ENCODE results near the gene LRP8.
A peak's percentile ranks its signal among the peaks of the same experiment; 100 is the strongest.

LRP8 gene

DNA sequence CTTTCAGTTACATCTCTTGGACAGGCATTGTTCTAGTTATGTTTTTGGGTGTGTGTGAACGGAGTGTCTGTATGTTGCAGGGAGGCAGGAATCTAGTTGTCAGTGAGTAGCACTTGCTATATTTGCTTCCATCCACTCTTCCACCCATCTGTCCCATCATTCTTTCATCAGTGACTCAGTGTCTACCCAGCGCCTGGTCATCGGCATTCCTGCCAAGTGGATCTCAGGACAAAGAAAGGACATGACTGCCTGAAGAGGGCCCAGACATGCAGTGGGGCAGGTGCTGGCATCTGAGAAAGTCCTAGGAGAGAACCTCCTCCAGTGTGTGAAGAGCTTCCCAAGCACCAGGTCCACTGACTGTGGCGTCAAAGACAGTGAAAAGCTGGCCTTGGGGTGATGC lies 62.3 kb downstream of the LRP8 start:
- no peak for DNase-seq (ENCODE audit: low read depth in 2 of 2, low spot score in 1 of 2)

DNA sequence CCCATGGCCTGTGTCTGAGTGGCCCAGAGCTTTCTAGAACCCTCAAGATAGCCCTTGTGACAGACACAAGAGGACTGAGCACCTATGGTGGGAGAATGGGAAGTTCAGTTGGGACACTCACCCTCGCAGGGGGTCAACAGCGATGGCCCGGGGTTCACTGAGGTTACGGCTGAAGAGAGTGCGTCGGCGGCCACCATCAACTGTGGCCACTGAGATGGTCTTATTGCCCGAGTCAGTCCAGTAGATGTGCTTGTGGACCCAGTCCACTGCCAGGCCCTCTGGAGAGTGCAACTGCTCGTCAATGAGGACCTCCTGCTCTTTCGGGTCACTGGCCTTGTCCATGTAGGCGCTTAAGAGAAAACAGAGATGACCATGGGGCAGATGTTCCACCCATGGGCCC lies 63.8 kb downstream of the LRP8 start:
- no peak for DNase-seq (ENCODE audit: low read depth in 2 of 2, low spot score in 1 of 2)

DNA sequence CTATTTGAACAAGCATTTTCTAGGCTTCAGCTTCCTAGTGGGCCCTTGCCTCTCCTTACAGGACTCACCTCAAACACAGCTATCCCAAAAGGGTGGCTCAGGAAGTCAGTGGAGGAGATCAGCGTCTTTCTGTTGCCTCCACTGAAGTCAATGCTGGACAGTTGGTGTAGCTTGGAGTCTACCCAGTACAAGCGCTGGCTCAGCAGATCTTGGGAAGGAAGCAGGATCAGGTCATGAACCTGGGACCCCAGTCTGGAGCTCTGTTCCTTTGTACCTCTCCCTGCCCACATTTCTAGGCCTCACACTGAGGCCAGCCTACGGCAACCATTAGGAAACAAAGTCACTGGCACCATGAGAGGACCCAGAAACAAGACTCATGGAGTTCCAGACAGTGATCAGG lies 65.9 kb downstream of the LRP8 start:
- DNase-seq (ENCODE audit: low read depth in 2 of 2, low spot score in 1 of 2), result no peak

- no peak for DNase-seq (ENCODE audit: low read depth in 2 of 2, low spot score in 1 of 2)
These were observed 67.1 kb downstream of the LRP8 start for GRCh38 chr1:53260631-53261247.

DNA sequence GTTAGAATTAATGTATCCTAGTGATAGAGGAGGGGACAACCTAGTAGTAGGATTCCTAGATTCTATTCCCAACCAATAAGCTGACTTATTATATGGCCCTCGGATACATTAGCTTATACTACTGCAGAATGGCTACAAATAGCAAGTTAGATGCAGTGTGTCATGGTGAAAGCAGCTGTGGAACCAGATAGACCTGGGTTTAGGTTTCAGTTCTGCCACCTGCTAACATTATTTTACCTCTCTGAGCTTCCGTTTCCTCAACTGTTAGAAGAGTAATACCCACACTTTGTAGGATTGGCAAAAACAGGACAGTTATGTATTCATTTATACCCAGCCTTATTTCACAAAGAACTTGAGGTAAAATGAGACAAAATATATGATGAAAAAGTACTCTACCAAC lies 67.9 kb downstream of the LRP8 start:
- no peak for DNase-seq (ENCODE audit: low read depth in 2 of 2, low spot score in 1 of 2)

DNA sequence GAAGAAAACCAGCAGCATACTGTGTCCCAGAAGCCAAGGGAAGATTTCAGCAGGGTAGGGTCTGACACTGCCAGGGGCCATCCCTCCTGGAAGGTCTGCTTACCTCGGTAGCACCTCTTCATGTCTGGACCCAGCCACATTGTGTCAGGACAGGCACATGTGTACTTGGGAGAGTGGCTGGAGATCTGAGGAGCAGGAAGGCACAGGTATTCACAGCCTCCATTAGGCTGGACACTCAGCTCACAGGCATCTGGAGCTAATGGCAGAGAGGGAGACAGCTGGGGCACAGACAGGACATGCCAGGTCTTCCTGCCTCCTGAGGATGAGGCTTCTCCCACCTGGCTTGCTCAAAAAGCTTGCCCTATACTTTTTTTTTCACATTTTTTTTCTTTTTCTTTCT lies 69.7 kb downstream of the LRP8 start:
- DNase-seq (ENCODE audit: low read depth in 2 of 2, low spot score in 1 of 2), result no peak

DNA sequence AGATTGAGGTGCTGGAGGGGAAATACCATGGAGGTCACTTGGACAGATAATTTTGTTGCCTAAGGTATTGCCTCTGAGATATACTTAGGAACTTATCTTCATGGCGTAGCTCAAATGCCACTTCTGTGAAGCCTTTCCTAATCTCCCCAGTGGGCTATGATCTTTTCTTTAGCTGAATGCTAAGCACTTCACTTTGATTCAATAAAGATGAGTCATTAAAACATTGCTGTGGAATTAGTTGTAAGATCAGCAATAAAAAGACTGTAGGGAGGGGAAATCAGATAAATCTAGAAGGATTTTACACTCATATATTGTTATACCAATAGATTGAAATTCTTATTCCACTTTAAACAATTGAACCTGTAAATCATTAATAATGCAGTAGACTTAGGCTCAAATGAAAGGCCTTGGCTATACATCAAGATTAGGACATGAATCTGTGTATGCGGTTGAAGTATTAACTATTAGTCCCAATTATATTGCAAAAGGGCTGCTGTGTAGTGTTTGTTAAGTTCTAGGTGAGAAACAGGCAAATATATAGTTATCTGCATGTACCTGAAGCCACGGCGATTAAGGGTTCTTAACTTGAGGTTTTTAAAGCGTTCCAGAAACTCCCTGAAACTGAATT lies 70.3 kb downstream of the LRP8 start:
- DNase-seq (ENCODE audit: low read depth in 2 of 2, low spot score in 1 of 2), result no peak

GRCh38 chr1:53256511-53257453 lies 71.1 kb downstream of the LRP8 start:
- DNase-seq (ENCODE audit: low read depth in 2 of 2, low spot score in 1 of 2), result no peak

GRCh38 chr1:53255031-53255430 lies 72.8 kb downstream of the LRP8 start:
- no peak for DNase-seq (ENCODE audit: low read depth in 2 of 2, low spot score in 1 of 2)

- DNase-seq (ENCODE audit: low read depth in 2 of 2, low spot score in 1 of 2), result no peak
These were observed 73.7 kb downstream of the LRP8 start for GRCh38 chr1:53254011-53254640.

DNA sequence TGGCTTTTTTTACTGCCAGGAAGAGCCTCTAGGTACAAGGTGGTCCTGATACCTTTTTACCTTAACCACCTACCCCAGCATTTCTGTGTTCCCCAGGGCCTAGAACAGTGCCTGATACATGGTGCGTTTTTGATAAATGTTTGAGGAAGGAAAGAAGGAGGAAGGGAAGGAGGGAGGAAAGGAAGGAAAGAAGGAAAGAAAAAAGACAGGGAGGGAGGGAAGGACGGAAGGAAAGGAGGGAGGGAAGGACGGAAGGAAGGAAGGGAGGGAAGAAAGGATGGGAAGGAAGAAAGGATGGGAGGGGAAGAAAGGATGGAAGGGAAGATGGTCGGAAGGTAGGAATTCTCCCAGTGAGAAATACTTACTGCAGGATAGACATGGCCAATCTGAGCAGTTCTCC lies 77.5 kb downstream of the LRP8 start:
- no peak for DNase-seq (ENCODE audit: low read depth in 2 of 2, low spot score in 1 of 2)

DNA sequence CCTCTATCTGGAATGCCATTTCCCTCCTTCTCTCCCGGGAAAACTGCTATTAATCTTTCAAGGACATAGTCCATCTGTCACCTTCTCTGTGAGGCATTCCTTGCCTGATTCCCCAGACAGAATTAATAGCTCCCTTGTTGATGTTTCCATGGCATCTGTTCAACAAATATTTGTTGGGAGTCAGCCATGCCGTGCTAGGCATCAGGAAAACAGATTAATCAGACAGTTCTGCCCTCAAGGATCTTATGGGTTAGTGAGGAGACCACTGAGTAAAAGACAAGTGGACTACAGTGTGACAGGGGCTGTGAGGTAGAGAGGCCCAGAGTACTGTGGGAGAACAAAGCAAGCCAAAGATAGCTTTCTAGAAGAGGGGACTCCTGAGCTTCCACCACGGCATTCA lies 78.2 kb downstream of the LRP8 start:
- no peak for DNase-seq (ENCODE audit: low read depth in 2 of 2, low spot score in 1 of 2)

GRCh38 chr1:53246261-53247134 lies 81.4 kb downstream of the LRP8 start:
- DNase-seq (ENCODE audit: low read depth in 2 of 2, low spot score in 1 of 2), result no peak

- no peak for DNase-seq (ENCODE audit: low read depth in 2 of 2, low spot score in 1 of 2)
These were observed 83.7 kb downstream of the LRP8 start for GRCh38 chr1:53244141-53244540.

GRCh38 chr1:53242381-53242780 lies 85.5 kb downstream of the LRP8 start:
- DNase-seq (ENCODE audit: low read depth in 2 of 2, low spot score in 1 of 2), result no peak

DNA sequence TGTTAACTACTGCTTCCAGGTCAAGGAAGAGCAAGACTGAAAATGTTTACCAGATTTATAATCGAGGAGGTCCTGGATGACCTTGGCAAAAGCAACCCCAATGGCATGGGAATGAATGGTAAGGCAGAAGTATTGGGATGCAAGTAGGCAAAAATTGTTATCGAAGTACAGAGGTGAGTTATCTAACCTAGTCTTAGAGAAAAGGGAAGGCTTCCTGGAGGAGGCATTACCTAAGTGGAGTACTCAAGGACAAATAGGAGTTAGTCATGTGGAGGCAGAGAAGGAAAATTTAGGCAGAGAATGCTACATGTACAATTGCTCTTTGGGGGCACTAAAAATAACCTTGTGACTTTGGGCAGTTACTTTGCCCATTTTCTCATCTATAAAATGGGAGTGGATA lies 86.0 kb downstream of the LRP8 start:
- no peak for DNase-seq (ENCODE audit: low read depth in 2 of 2, low spot score in 1 of 2)

DNA sequence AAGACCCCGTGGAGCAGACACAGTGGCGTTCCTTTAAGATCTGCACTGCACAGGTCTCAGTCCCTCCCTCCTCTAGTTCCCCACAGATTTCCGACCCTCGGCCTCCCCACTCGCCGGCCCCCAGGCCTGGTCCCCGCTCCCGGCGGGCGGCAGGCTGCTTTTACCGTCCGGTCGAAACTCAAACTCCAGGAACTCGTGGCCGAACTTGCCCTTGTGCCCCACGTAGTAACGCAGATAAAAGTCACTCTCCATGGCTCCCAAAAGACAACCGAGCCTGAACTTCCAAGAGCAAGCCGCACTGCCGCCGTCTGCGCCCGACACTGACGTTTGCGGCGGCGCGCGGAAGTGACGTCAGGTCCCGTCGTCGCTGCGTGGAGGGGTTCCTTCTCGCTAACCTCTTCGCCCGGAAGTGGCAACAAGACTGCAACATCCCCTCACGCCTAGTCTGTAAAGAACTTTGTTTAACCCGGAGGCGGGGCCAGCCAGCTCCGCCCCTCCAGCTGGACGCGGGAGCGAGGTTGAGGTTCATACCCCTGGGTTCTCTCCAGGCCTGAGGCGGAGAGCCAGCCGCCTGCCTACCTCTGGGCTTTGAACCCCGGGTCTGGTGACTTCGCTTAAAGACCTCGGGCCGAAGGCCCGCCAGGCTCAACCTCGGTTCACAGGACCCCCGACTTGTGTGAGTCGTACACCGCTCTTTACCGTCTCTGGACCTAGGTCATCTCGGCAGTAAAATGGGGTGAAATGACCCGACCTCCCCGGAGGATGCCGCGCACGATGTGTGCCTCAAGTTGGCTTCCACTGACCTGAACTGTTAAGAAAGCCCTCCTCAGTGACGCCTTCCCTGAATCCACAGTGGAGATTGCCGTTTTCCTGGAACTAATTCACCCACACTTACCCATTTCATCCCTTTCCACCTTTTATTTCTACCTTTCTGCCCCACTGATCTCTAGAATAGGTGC lies 89.4 kb downstream of the LRP8 start, which contains the start of gene MAGOH:
MAGOH (minus strand) TSS at position 322 of the 959 bp plus-strand sequence; CDS start at position 252, 70 bp downstream.
- peak; percentile 91 to 92 for DNase-seq (ENCODE audit: low read depth in 2 of 2, low spot score in 1 of 2)

DNA sequence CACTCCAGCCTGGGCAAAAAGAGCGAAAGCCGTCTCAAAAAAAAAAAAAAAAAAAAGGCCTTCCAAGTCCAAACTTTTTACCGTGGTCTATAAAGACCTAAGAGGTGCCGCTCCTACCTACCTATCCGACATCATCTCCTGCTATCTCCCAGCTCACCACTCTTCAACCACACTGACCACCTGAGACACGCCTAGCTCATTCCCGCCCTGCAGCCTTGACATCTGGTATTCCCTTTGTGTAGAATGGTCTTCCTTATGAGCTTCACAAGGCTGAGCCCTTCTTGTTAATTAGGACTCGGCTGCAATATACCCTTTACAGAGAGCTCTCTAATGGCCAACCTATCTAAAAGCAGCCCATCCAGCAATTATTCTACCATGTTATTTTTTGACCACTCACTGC lies 90.2 kb downstream of the LRP8 start:
- no peak for DNase-seq (ENCODE audit: low read depth in 2 of 2, low spot score in 1 of 2)

- DNase-seq (ENCODE audit: low read depth in 2 of 2, low spot score in 1 of 2), result no peak
These were observed 106.9 kb downstream of the LRP8 start for GRCh38 chr1:53220962-53221286.
